ENCODE results near the gene CASS4.
A peak's percentile ranks its signal among the peaks of the same experiment; 100 is the strongest.

Gene CASS4

DNA sequence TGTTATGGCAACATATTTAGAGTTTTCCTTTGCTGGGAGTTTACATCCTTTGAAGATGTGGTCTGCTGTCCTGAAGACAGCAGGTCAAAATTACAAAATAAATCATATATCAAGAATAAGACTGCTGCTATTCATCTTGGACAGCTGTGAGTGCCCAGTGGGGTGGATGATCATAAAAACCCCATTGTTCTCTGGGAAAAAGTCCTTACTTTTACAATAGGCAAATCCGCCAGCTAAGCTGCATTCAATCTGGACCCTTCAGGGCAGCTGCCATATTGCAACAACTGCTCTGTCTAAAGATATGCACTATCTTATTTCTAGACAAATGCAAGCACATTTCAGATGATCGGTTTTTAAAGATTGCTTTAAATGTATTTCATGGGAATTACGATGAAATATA is 19.4 kb downstream of the CASS4 start:
- no peak overlapping the region for H3K4me3 ChIP-seq (ENCODE audit: low read depth, low read length)
- TF ChIP-seq, protein P1, sequence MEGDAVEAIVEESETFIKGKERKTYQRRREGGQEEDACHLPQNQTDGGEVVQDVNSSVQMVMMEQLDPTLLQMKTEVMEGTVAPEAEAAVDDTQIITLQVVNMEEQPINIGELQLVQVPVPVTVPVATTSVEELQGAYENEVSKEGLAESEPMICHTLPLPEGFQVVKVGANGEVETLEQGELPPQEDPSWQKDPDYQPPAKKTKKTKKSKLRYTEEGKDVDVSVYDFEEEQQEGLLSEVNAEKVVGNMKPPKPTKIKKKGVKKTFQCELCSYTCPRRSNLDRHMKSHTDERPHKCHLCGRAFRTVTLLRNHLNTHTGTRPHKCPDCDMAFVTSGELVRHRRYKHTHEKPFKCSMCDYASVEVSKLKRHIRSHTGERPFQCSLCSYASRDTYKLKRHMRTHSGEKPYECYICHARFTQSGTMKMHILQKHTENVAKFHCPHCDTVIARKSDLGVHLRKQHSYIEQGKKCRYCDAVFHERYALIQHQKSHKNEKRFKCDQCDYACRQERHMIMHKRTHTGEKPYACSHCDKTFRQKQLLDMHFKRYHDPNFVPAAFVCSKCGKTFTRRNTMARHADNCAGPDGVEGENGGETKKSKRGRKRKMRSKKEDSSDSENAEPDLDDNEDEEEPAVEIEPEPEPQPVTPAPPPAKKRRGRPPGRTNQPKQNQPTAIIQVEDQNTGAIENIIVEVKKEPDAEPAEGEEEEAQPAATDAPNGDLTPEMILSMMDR (conservative IDR thresholded peaks at IDR 0.05; ENCODE audit: low read depth, low read length): no peak
- DNase-seq (ENCODE audit: low read depth): no peak

DNA sequence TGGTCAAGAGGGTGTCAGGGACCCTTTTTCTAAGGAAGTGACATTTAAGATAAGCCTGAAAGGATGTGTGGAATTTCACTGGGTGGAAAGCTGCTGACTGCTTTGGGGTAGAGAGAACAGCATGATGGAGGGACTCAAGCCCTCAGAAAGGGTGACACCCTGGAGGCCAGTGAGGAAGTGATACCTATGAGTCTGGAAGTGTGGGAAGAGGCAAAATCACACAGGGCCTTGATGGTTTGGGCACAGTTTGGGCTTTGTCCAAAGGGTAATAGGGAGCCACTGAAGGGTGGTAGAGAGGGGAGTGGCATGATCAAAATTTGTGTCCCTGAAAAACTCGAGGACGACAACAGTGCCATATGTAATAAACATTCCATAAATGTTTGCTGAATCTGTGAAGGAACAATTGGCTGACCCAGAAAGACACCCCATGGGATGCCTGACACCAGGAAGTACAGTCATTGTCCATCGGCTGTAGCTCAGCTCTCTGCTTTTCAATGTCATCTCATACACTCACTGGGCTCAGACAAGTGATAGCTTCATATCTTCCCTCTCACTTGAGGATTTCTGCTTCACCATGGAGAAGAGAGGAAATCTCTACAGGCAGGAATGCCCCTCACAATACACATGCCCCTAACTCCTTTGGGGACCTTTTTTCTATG is 21.3 kb downstream of the CASS4 start:
- TF ChIP-seq, protein P1 (conservative IDR thresholded peaks at IDR 0.05; ENCODE audit: low read depth, low read length): no peak
- DNase-seq (ENCODE audit: low read depth): peak; percentile 48
- H3K4me3 ChIP-seq (ENCODE audit: low read depth, low read length): no peak overlapping the region

- DNase-seq (ENCODE audit: low read depth): peak; percentile 91
- TF ChIP-seq, protein P1 (conservative IDR thresholded peaks at IDR 0.05; ENCODE audit: low read depth, low read length): no peak
- H3K4me3 ChIP-seq (ENCODE audit: low read depth, low read length): no peak overlapping the region
Measured at GRCh38 chr20:56433880-56434255, 21.8 kb downstream of the CASS4 start.

GRCh38 chr20:56437196-56437960 is 25.3 kb downstream of the CASS4 start:
- TF ChIP-seq, protein P1 (conservative IDR thresholded peaks at IDR 0.05; ENCODE audit: low read depth, low read length): no peak

DNA sequence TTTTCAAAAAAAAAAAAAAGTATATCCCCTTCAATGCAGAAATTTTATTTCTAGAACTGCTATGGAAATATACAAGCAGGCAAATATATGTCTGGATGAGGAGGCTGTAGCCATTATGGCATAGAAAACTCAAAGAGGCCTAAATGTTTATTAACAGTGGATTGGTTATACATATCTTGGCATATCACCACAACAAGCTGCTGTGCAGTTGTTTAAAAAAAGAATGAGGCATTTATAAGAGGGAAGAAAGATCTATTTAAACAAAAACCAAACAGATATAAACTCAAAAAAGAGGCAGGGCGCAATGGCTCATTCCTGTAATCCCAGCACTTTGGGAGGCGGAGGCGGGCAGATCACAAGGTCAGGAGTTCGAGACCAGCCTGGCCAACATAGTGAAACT is 26.2 kb downstream of the CASS4 start:
- no peak overlapping the region for H3K4me3 ChIP-seq (ENCODE audit: low read depth, low read length)
- no peak for DNase-seq (ENCODE audit: low read depth)
- TF ChIP-seq, protein P1 (conservative IDR thresholded peaks at IDR 0.05; ENCODE audit: low read depth, low read length): no peak

More at GRCh38 chr20:56437196-56437960, 25.3 kb downstream of the CASS4 start:
- DNase-seq (ENCODE audit: low read depth): no peak
- no peak overlapping the region for H3K4me3 ChIP-seq (ENCODE audit: low read depth, low read length)

- peak; percentile 99 for DNase-seq (ENCODE audit: low read depth)
- H3K4me3 ChIP-seq (ENCODE audit: low read depth, low read length): no peak overlapping the region
- TF ChIP-seq, protein P1 (conservative IDR thresholded peaks at IDR 0.05; ENCODE audit: low read depth, low read length): no peak
Measured at GRCh38 chr20:56439771-56440291, 27.8 kb downstream of the CASS4 start.

All from choroid plexus epithelial cell (primary cell).